H1 (cell line): Measurements from ENCODE around the gene CCNG2. TPM values are rescaled to one million over a fixed set of nuclear protein-coding genes. Genes with fewer than 3 reads are reported as not detected.

Experiments
- BACH1 ChIP-seq: IDR thresholded peaks from 2 replicates; pipeline ENCODE4 v1.6.1; 2012; ENCODE audit warnings: low read length, improper control_type of control experiment
- CHD2 ChIP-seq: IDR thresholded peaks from 2 replicates; pipeline ENCODE4 v1.6.1; 2012; ENCODE audit warnings: low read length, improper control_type of control experiment
- CHD7 ChIP-seq: fragments of 300-600 bp; sonication (generic); IDR thresholded peaks from 2 replicates; pipeline ENCODE4 v1.7.1; 2012; ENCODE audit warnings: low read length, moderate library complexity, mild to moderate bottlenecking, inconsistent platforms; ENCODE audit not compliant: insufficient replicate concordance
- KDM5A ChIP-seq: fragments of 200-600 bp; IDR thresholded peaks from 2 replicates; pipeline ENCODE4 v1.7.1; 2012; ENCODE audit warnings: mild to moderate bottlenecking, low read length, inconsistent platforms, mixed read lengths
- MAX ChIP-seq: IDR thresholded peaks from 2 replicates; pipeline ENCODE4 v1.6.1; 2012; ENCODE audit warnings: inconsistent platforms
- polyA plus RNA-seq, 7 experiments: library from polyadenylated mRNA; depleted of rRNA in 3 of 7; stranded (reverse) in 5 of 7; unstranded in 2 of 7; fragments of >200 nt in 5 of 7; fragments of 200-250 nt in 2 of 7; gene quantifications; 1 replicate in 5 of 7; 2 replicates in 1 of 7; 4 replicates in 1 of 7; pipeline versions ENCODE4 v1.2.1 to v1.2.3, GENCODE V29; 2011 to 2013; ENCODE audit warnings: missing spikeins in 2 of 7, mixed read lengths in 2 of 7
- total RNA-seq: library from RNA; stranded (reverse); fragmentation: NEBNext Ultra II Directional; extraction: Animal tissue kit (Norgen Biotek cat#: 25700); gene quantifications from 2 replicates; pipeline ENCODE4 v1.2.1, GENCODE V29; 2021

Gene CCNG2
- total and polyA plus RNA-seq, 2 of the 8 experiments (the other 6 are each of a cell fraction or from before 2014, with no cell fraction given): 3.5 to 13.9 TPM

GRCh38 chr4:77148078-77148477, 8.9 kb upstream of the CCNG2 start (continued):
- TF ChIP-seq CHD2: no peak
- no peak for TF ChIP-seq MAX
- no peak for TF ChIP-seq CHD7
- no peak for TF ChIP-seq BACH1
- no peak for TF ChIP-seq KDM5A
